Heart left ventricle (tissue), 16 donors: Measurements from ENCODE around the gene OAT. TPM values are rescaled to one million over a fixed set of nuclear protein-coding genes. Genes with fewer than 3 reads are reported as not detected.

Experiments used
- ATAC-seq, 4 donors: fragments of 200-7000 bp; cut with Tn5 transposase; one replicate each; pipeline ENCODE4 v1.9.1; 2020 to 2022; ENCODE audit warnings: moderate library complexity in 4 of 4, mild to moderate bottlenecking in 3 of 4, moderate number of reproducible peaks in 1 of 4
- DNase-seq, 5 donors: peaks; one replicate each; pipeline ENCODE4 v3.0.0-alpha.2; 2020
- H3K27ac ChIP-seq, 12 donors: fragments of 200-600 bp; sonication (generic) in 4 of 12; one replicate each; pipeline versions ENCODE4 v1.5.0 to v1.8.0; 2016 to 2022; ENCODE audit warnings: mild to moderate bottlenecking in 2 of 12
- H3K27me3 ChIP-seq, 9 donors: fragments of 200-600 bp; sonication (generic) in 2 of 9; one replicate each; pipeline versions ENCODE4 v1.5.1 to v1.8.0; 2016 to 2022; ENCODE audit warnings: mild to moderate bottlenecking in 3 of 9
- H3K36me3 ChIP-seq, 9 donors: fragments of 200-600 bp; sonication (generic) in 2 of 9; one replicate each; pipeline versions ENCODE4 v1.5.0 to v1.8.0; 2018 to 2022; ENCODE audit warnings: mild to moderate bottlenecking in 2 of 9
- H3K4me1 ChIP-seq, 12 donors: fragments of 200-600 bp; sonication (generic) in 4 of 12; one replicate each; pipeline versions ENCODE4 v1.5.0 to v1.8.0; 2016 to 2022; ENCODE audit warnings: mild to moderate bottlenecking in 3 of 12
- H3K4me3 ChIP-seq, 12 donors: fragments of 200-600 bp; sonication (generic) in 4 of 12; one replicate each; pipeline versions ENCODE4 v1.5.0 to v1.8.0; 2017 to 2022; ENCODE audit warnings: mild to moderate bottlenecking in 9 of 12, moderate library complexity in 4 of 12
- H3K9me3 ChIP-seq, 12 donors: fragments of 200-600 bp; sonication (generic) in 4 of 12; one replicate each; pipeline versions ENCODE4 v1.5.0 to v1.8.0; 2016 to 2022; ENCODE audit warnings: mild to moderate bottlenecking in 1 of 12
- CTCF ChIP-seq, 12 donors: fragments of 200-600 bp; sonication (generic) in 4 of 12; IDR thresholded peaks; one replicate each; pipeline versions ENCODE4 v1.5.0 to v1.8.0; 2018 to 2022; ENCODE audit warnings: antibody characterized with exemption in 12 of 12, mild to moderate bottlenecking in 5 of 12
- POLR2A ChIP-seq, 2 donors: fragments of 450-650 bp; IDR thresholded peaks; one replicate each; pipeline ENCODE4 v1.6.1; 2017; ENCODE audit warnings: antibody characterized with exemption in 2 of 2, mild to moderate bottlenecking in 2 of 2, moderate library complexity in 2 of 2
- WGBS, 4 donors: extraction: QIAGEN DNeasy Blood & Tissue Kit in 2 of 4; methylation state at CpG; one replicate each; pipeline versions ENCODE4 v1.1.5 to v1.1.7; 2013 to 2018; 5-methylcytosine and 5-hydroxymethylcytosine counted together
- intact Hi-C, 10 donors: fragments of 100-400 bp; cut with DNase I; formaldehyde crosslinking; loops; one replicate each; pipeline versions ENCODE4 v1.11.1 to v1.14.2; 2022
- polyA plus RNA-seq, 2 donors: library from polyadenylated mRNA; stranded (reverse); fragments of 200-250 nt; gene quantifications; one replicate each; pipeline ENCODE4 v1.2.3, GENCODE V29; 2013
- total RNA-seq, 9 donors: library from RNA; depleted of rRNA in 2 of 9; stranded (reverse); fragments of >200 nt in 2 of 9; fragmentation: NEBNext Ultra II Directional in 3 of 9; extraction: Animal tissue kit (Norgen Biotek cat#: 25700) in 3 of 9; gene quantifications; one replicate each; pipeline versions ENCODE4 v1.1.0 to v1.2.4, GENCODE V29; 2016 to 2023
- donor health status: ischemic (EF 13 %, LVEDD 7.1; RV severe dilation, severe dysfunction).
- donor health status: healthy with polysubstance abuse.
- donor health status: DM: no; HTN: yes; CAD: no.
- donor health status: DM: no; HTN: no; CAD: no.
- donor health status: ischemic (EF 25% LVEDD 6.9; RV normal size, moderate dysfunction).
- donor health status: ischemic (EF 25% LVEDD 5.7; RV mildly dilated, moderate dysfunction).
- donor health status: healthy.
- donor health status: DM: yes; HTN: yes; CAD: no.
- donor health status: ischemic (EF 35%, LVEDD 5.7; RV mildly dilated, moderate dysfunction).
- donor health status: nonischemic (EF 11% LVEDD 7.7; RV severe dilation, severe dysfunction).
- donor health status: DM: yes; HTN: yes; CAD: no.
- donor health status: PGD.
- donor health status: ischemic (EF 29% LVEDD 5.4; RV normal size, mild dysfunction).
- donor health status: nonischemic (EF 23%, LVEDD 6.1; RV moderate dilation, normal function).

The OAT gene
- total and polyA plus RNA-seq, 11 donors, result 9.3 to 56.1 (median 33.8) TPM

GRCh38 chr10:124450783-124451057 is 32.0 kb upstream of the OAT start:
- DNase-seq (no peak), ATAC-seq (no peak)
- Histone ChIP-seq H3K27me3 (peaks cover 39 to 99% (median 76%) of the 10 kb centered on the region in 9 donors), H3K36me3 (no peaks in the 10 kb centered on the region), H3K4me1 (peaks cover 0 to 32% (median 10%) of the 10 kb centered on the region in 12 donors), H3K4me3 (no peak overlapping the region), H3K9me3 (no peaks in the 10 kb centered on the region), H3K27ac (no peak overlapping the region)
- 12 to 17% (median 17%) methylated on average over 5 of the region's 5 CpGs for WGBS, 4 donors
- TF ChIP-seq POLR2A (IDR thresholded peaks at IDR 0.05) (no peak), CTCF (IDR thresholded peaks at IDR 0.05) (no peak)
- intact Hi-C loops, result no loop called here

GRCh38 chr10:124450012-124450782 is 31.5 kb upstream of the OAT start, which contains the start of gene NKX1-2:
Gene NKX1-2 (minus strand): TSS chr10:124450035. CDS start chr10:124449943, 92 bp downstream.
- WGBS, 4 donors, result 1 to 4% (median 2%) methylated on average over 19 to 57 of the region's 57 CpGs
- Histone ChIP-seq H3K4me3 (peak within 1 kb of the TSS in 10 of 12 donors; percentile 5 to 31 (median 20)), H3K27ac (no peak within 1 kb of the TSS), H3K36me3 (no peaks in the 10 kb centered on the region), H3K27me3 (peaks cover 39 to 100% (median 77%) of the 10 kb centered on the region in 9 donors), H3K9me3 (no peaks in the 10 kb centered on the region), H3K4me1 (peaks cover 0 to 32% (median 10%) of the 10 kb centered on the region in 12 donors)
- ATAC-seq (no peak), DNase-seq (no peak)
- intact Hi-C loops, result no loop called here
- TF ChIP-seq POLR2A (IDR thresholded peaks at IDR 0.05), result no peak

GRCh38 chr10:124449170-124450011 is 30.7 kb upstream of the OAT start:
- no peak for TF ChIP-seq POLR2A (IDR thresholded peaks at IDR 0.05)
- no peak for TF ChIP-seq CTCF (IDR thresholded peaks at IDR 0.05)
- Histone ChIP-seq H3K4me3 (peak overlapping the region in 10 of 12 donors; percentile 5 to 31 (median 20)), H3K9me3 (no peaks in the 10 kb centered on the region), H3K36me3 (no peaks in the 10 kb centered on the region), H3K27me3 (peaks cover 39 to 100% (median 70%) of the 10 kb centered on the region in 9 donors), H3K27ac (no peak overlapping the region), H3K4me1 (peaks cover 0 to 32% (median 10%) of the 10 kb centered on the region in 12 donors)
- WGBS, 4 donors, result 1 to 3% (median 2%) methylated on average over 38 to 59 of the region's 59 CpGs
- no peak for ATAC-seq
- intact Hi-C loops, result no loop called here
- DNase-seq, result no peak

GRCh38 chr10:124448696-124449169 is 30.0 kb upstream of the OAT start:
- no peaks in the 10 kb centered on the region for H3K36me3 ChIP-seq
- ATAC-seq, result no peak
- 1 to 3% (median 2%) methylated on average over 26 of the region's 26 CpGs for WGBS, 4 donors
- TF ChIP-seq POLR2A (IDR thresholded peaks at IDR 0.05), result no peak
- no peak for TF ChIP-seq CTCF (IDR thresholded peaks at IDR 0.05)
- peaks cover 0 to 32% (median 10%) of the 10 kb centered on the region in 12 donors for H3K4me1 ChIP-seq
- no peak overlapping the region for H3K27ac ChIP-seq
- intact Hi-C loops, result no loop called here
- H3K9me3 ChIP-seq, result no peaks in the 10 kb centered on the region
- peak overlapping the region in 1 of 12 donors; percentile 8 for H3K4me3 ChIP-seq
- DNase-seq, result no peak
- peaks cover 39 to 100% (median 71%) of the 10 kb centered on the region in 9 donors for H3K27me3 ChIP-seq
